Common myeloid progenitor, CD34-positive (primary cell): ENCODE results near the gene FUT9.
A peak's percentile ranks its signal among the peaks of the same experiment; 100 is the strongest.

ENCODE experiments used
- CTCF ChIA-PET: fragments of 350-600 bp; sonication (Branson Sonifier 250); formaldehyde crosslinking; loops from one replicate; lab custom pipeline; 2021; ENCODE audit warnings: antibody characterized with exemption; lab: Charles Lee
- POLR2A ChIA-PET: fragments of 350-600 bp; sonication (Branson Sonifier 250); formaldehyde crosslinking; loops from one replicate; lab custom pipeline; 2021; ENCODE audit warnings: antibody characterized with exemption; lab: Charles Lee
- DNase-seq, 3 donors: peaks; one replicate each; pipeline versions ENCODE4 v3.0.0 to v3.0.0-alpha.2; 2013
- H3K27ac ChIP-seq, 2 experiments: 1 replicate in 1 of 2; 2 replicates in 1 of 2; pipeline ENCODE4 v1.7.0; 2013; ENCODE audit warnings: inconsistent platforms in 2 of 2, low read length in 2 of 2, mild to moderate bottlenecking in 2 of 2, low read depth in 1 of 2, moderate library complexity in 1 of 2; ENCODE audit not compliant: severe bottlenecking in 2 of 2, insufficient read depth in 1 of 2, poor library complexity in 1 of 2
- H3K27me3 ChIP-seq, 5 experiments: replicated peaks in 2 of 5; 1 replicate in 3 of 5; 2 replicates in 2 of 5; pipeline versions ENCODE4 v1.6.1 to v1.7.0; 2013; ENCODE audit warnings: low read length in 4 of 5, mild to moderate bottlenecking in 2 of 5, moderate library complexity in 2 of 5, inconsistent platforms in 1 of 5; ENCODE audit not compliant: insufficient read depth in 5 of 5, control insufficient read depth in 4 of 5
- H3K36me3 ChIP-seq, 4 experiments: 1 replicate in 2 of 4; 2 replicates in 2 of 4; pipeline versions ENCODE4 v1.6.1 to v1.7.0; 2013; ENCODE audit warnings: low read length in 3 of 4, control low read depth in 1 of 4, mild to moderate bottlenecking in 1 of 4; ENCODE audit not compliant: control insufficient read depth in 4 of 4, insufficient read depth in 4 of 4
- H3K4me1 ChIP-seq, 4 experiments: 1 replicate in 3 of 4; 2 replicates in 1 of 4; pipeline versions ENCODE4 v1.6.1 to v1.7.1; 2013; ENCODE audit warnings: low read length in 3 of 4, mild to moderate bottlenecking in 3 of 4, control low read depth in 1 of 4, inconsistent platforms in 1 of 4, moderate library complexity in 1 of 4; ENCODE audit not compliant: control insufficient read depth in 4 of 4, insufficient read depth in 4 of 4; ENCODE audit errors: control extremely low read depth in 1 of 4
- H3K4me3 ChIP-seq, 7 experiments: 1 replicate in 4 of 7; 2 replicates in 3 of 7; pipeline versions ENCODE4 v1.5.1 to v1.7.0; 2013; ENCODE audit warnings: mild to moderate bottlenecking in 7 of 7, low read length in 6 of 7, moderate library complexity in 6 of 7, inconsistent platforms in 2 of 7, low read depth in 2 of 7, control low read depth in 1 of 7; ENCODE audit not compliant: insufficient read depth in 4 of 7, control insufficient read depth in 1 of 7; ENCODE audit errors: extremely low read depth in 1 of 7
- H3K9me3 ChIP-seq, 5 experiments: 1 replicate in 4 of 5; 2 replicates in 1 of 5; pipeline versions ENCODE4 v1.6.1 to v1.7.1; 2013; ENCODE audit warnings: low read length in 4 of 5, mild to moderate bottlenecking in 2 of 5, inconsistent platforms in 1 of 5, low read depth in 1 of 5, moderate library complexity in 1 of 5; ENCODE audit not compliant: control insufficient read depth in 4 of 5, insufficient read depth in 2 of 5; ENCODE audit errors: control extremely low read depth in 1 of 5
- WGBS: methylation state at CpG from one replicate; pipeline ENCODE4 v1.1.5; 2013; ENCODE audit not compliant: insufficient coverage; 5-methylcytosine and 5-hydroxymethylcytosine counted together

Gene FUT9

GRCh38 chr6:96094077-96094476, 78.3 kb downstream of the FUT9 start:
- ChIA-PET POLR2A (no interaction called here), CTCF (no interaction called here)
- Histone ChIP-seq H3K27ac (no peak overlapping the region), H3K4me3 (no peak overlapping the region), H3K9me3 (no peaks in the 10 kb centered on the region), H3K36me3 (no peaks in the 10 kb centered on the region), H3K27me3 (no peaks in the 10 kb centered on the region), H3K4me1 (no peaks in the 10 kb centered on the region)
- WGBS: 100% methylated on average over 1 of the region's 1 CpG
- DNase-seq: no peak

- DNase-seq: no peak
- Histone ChIP-seq H3K4me1 (no peaks in the 10 kb centered on the region), H3K27me3 (no peaks in the 10 kb centered on the region), H3K27ac (no peak overlapping the region), H3K36me3 (no peaks in the 10 kb centered on the region), H3K4me3 (no peak overlapping the region), H3K9me3 (no peaks in the 10 kb centered on the region)
- POLR2A ChIA-PET: no interaction called here
- CTCF ChIA-PET: no interaction called here
Measured at GRCh38 chr6:96099069-96099468, 83.3 kb downstream of the FUT9 start.

GRCh38 chr6:96101564-96101963, 85.8 kb downstream of the FUT9 start:
- H3K9me3 ChIP-seq: no peaks in the 10 kb centered on the region
- no peak for DNase-seq
- H3K27ac ChIP-seq: no peak overlapping the region
- ChIA-PET POLR2A (no interaction called here), CTCF (no interaction called here)
- H3K4me1 ChIP-seq: no peaks in the 10 kb centered on the region
- H3K4me3 ChIP-seq: no peak overlapping the region
- no peaks in the 10 kb centered on the region for H3K36me3 ChIP-seq
- 100% methylated on average over 1 of the region's 2 CpGs for WGBS
- no peaks in the 10 kb centered on the region for H3K27me3 ChIP-seq

- no peaks in the 10 kb centered on the region for H3K36me3 ChIP-seq
- POLR2A ChIA-PET: no interaction called here
- H3K27ac ChIP-seq: no peak overlapping the region
- no peak for DNase-seq
- H3K27me3 ChIP-seq: no peaks in the 10 kb centered on the region
- no peak overlapping the region for H3K4me3 ChIP-seq
- CTCF ChIA-PET: no interaction called here
- no peaks in the 10 kb centered on the region for H3K4me1 ChIP-seq
- WGBS: 94% methylated on average over 4 of the region's 4 CpGs
- no peaks in the 10 kb centered on the region for H3K9me3 ChIP-seq
Measured at GRCh38 chr6:96104910-96105309, 89.1 kb downstream of the FUT9 start.

GRCh38 chr6:96110878-96111277, 95.1 kb downstream of the FUT9 start:
- CTCF ChIA-PET: no interaction called here

GRCh38 chr6:96116674-96117073, 100.9 kb downstream of the FUT9 start:
- ChIA-PET POLR2A (no interaction called here), CTCF (no interaction called here)
- no peak overlapping the region for H3K27ac ChIP-seq
- H3K36me3 ChIP-seq: no peaks in the 10 kb centered on the region
- H3K9me3 ChIP-seq: no peaks in the 10 kb centered on the region
- WGBS: no CpG with 5 or more reads among the region's 1 CpG
- H3K4me3 ChIP-seq: no peak overlapping the region
- no peaks in the 10 kb centered on the region for H3K27me3 ChIP-seq
- no peaks in the 10 kb centered on the region for H3K4me1 ChIP-seq
- DNase-seq: peak in 2 of 3 donors; percentile 0 to 8

More at GRCh38 chr6:96110878-96111277, 95.1 kb downstream of the FUT9 start:
- Histone ChIP-seq H3K36me3 (no peaks in the 10 kb centered on the region), H3K27ac (no peak overlapping the region), H3K4me1 (no peaks in the 10 kb centered on the region), H3K27me3 (no peaks in the 10 kb centered on the region), H3K4me3 (no peak overlapping the region), H3K9me3 (no peaks in the 10 kb centered on the region)
- POLR2A ChIA-PET: no interaction called here
- no CpG with 5 or more reads among the region's 2 CpGs for WGBS
- DNase-seq: no peak

- no CpG with 5 or more reads among the region's 1 CpG for WGBS
- peaks cover 0 to 3% (median 0%) of the 10 kb centered on the region in 5 experiments for H3K9me3 ChIP-seq
- CTCF ChIA-PET: interaction anchor here (1.3 kb wide), 1 partner anchor 17 kb away, joined by 4 read pairs; no protein-coding TSS in a partner anchor
- no peak overlapping the region for H3K27ac ChIP-seq
- no peak for DNase-seq
- no peaks in the 10 kb centered on the region for H3K27me3 ChIP-seq
- no peaks in the 10 kb centered on the region for H3K4me1 ChIP-seq
- H3K4me3 ChIP-seq: no peak overlapping the region
- POLR2A ChIA-PET: no interaction called here
- H3K36me3 ChIP-seq: no peaks in the 10 kb centered on the region
Measured at GRCh38 chr6:96124778-96125177, 109.0 kb downstream of the FUT9 start.
